ENCODE measurements around the gene GNB1.

- no peak for TF ChIP-seq CTCF (IDR thresholded peaks at IDR 0.05)
- TF ChIP-seq POLR2A (IDR thresholded peaks at IDR 0.05), result no peak
Observed at GRCh38 chr1:1804301-1804700, 86.6 kb downstream of the GNB1 start.

All from testis (tissue), 2 donors.